H9 (cell line): ENCODE data around the gene PRB2. TPM values are rescaled to one million over a fixed set of nuclear protein-coding genes. Genes with fewer than 3 reads are reported as not detected.
"Not testable (repeated sequence)": the region's sequence is repeated elsewhere in the genome, so short reads cannot be mapped to it uniquely, and the experiment has no call there.

Source experiments
- DNase-seq: peaks from one replicate; pipeline ENCODE4 v3.0.0-alpha.2; 2017
- H2AFZ ChIP-seq: one replicate; pipeline ENCODE4 v1.6.1; 2013; ENCODE audit warnings: mild to moderate bottlenecking, low read length, control low read depth, moderate library complexity
- H2AK5ac ChIP-seq: 2 replicates; pipeline ENCODE4 v1.6.1; 2013; ENCODE audit warnings: low read length, control low read depth, mixed read lengths; ENCODE audit not compliant: insufficient read length
- H2BK120ac ChIP-seq: one replicate; pipeline ENCODE4 v1.6.1; 2013; ENCODE audit warnings: low read depth, mild to moderate bottlenecking, low read length, control low read depth, inconsistent platforms; ENCODE audit not compliant: poor library complexity, severe bottlenecking
- H2BK12ac ChIP-seq: 2 replicates; pipeline ENCODE4 v1.6.1; 2013; ENCODE audit warnings: low read length, control low read depth, mixed read lengths, low read depth; ENCODE audit not compliant: insufficient read length
- H2BK15ac ChIP-seq: 2 replicates; pipeline ENCODE4 v1.6.1; 2013; ENCODE audit warnings: low read depth, low read length, control low read depth
- H2BK20ac ChIP-seq: one replicate; pipeline ENCODE4 v1.6.1; 2013; ENCODE audit warnings: low read depth, mild to moderate bottlenecking, low read length, control low read depth, inconsistent platforms; ENCODE audit not compliant: poor library complexity, severe bottlenecking
- H2BK5ac ChIP-seq: 2 replicates; pipeline ENCODE4 v1.6.1; 2013; ENCODE audit warnings: low read length, control low read depth, mixed read lengths; ENCODE audit not compliant: insufficient read length
- H3K14ac ChIP-seq: 2 replicates; pipeline ENCODE4 v1.6.1; 2013; ENCODE audit warnings: low read length, control low read depth; ENCODE audit not compliant: insufficient read depth
- H3K18ac ChIP-seq: 2 replicates; pipeline ENCODE4 v1.6.1; 2013; ENCODE audit warnings: low read depth, mild to moderate bottlenecking, mixed read lengths, low read length, control low read depth; ENCODE audit not compliant: insufficient read length
- H3K23ac ChIP-seq: 2 replicates; pipeline ENCODE4 v1.6.1; 2013; ENCODE audit warnings: low read length, control low read depth, mixed read lengths, low read depth; ENCODE audit not compliant: insufficient read length
- H3K23me2 ChIP-seq: 2 replicates; pipeline ENCODE4 v1.6.1; 2013; ENCODE audit warnings: low read depth, mild to moderate bottlenecking, mixed read lengths, low read length, control low read depth; ENCODE audit not compliant: insufficient read length, poor library complexity, severe bottlenecking
- H3K27ac ChIP-seq: 2 replicates; pipeline ENCODE4 v1.5.1; 2013; ENCODE audit warnings: low read length, control low read depth, mixed read lengths, low read depth; ENCODE audit not compliant: insufficient read length
- H3K27me3 ChIP-seq: 2 replicates; pipeline ENCODE4 v1.6.1; 2013; ENCODE audit warnings: low read length, control low read depth, inconsistent platforms; ENCODE audit not compliant: insufficient read depth
- H3K4ac ChIP-seq: 2 replicates; pipeline ENCODE4 v1.6.1; 2013; ENCODE audit warnings: low read depth, mild to moderate bottlenecking, control low read depth, inconsistent platforms, low read length, moderate library complexity
- H3K4me1 ChIP-seq: 2 replicates; pipeline ENCODE4 v1.6.1; 2013; ENCODE audit warnings: low read length, control low read depth, inconsistent platforms; ENCODE audit not compliant: insufficient read depth
- H3K4me2 ChIP-seq: 2 replicates; pipeline ENCODE4 v1.6.1; 2013; ENCODE audit warnings: low read length, control low read depth, mixed read lengths; ENCODE audit not compliant: insufficient read length, insufficient read depth
- H3K56ac ChIP-seq: 2 replicates; pipeline ENCODE4 v1.6.1; 2013; ENCODE audit warnings: low read depth, mild to moderate bottlenecking, mixed read lengths, low read length, control low read depth; ENCODE audit not compliant: insufficient read length
- H3K79me1 ChIP-seq: 2 replicates; pipeline ENCODE4 v1.6.1; 2013; ENCODE audit warnings: low read depth, mild to moderate bottlenecking, moderate library complexity, low read length, control low read depth, inconsistent platforms; ENCODE audit not compliant: insufficient read depth, poor library complexity, severe bottlenecking
- H3K79me2 ChIP-seq: 2 replicates; pipeline ENCODE4 v1.6.1; 2013; ENCODE audit warnings: low read length, control low read depth, inconsistent platforms; ENCODE audit not compliant: insufficient read depth
- H3K9ac ChIP-seq: 2 replicates; pipeline ENCODE4 v1.6.1; 2013; ENCODE audit warnings: low read length, control low read depth, mixed read lengths; ENCODE audit not compliant: insufficient read length; ENCODE audit errors: extremely low read depth
- H3K9me3 ChIP-seq: one replicate; pipeline ENCODE4 v1.6.1; 2013; ENCODE audit warnings: low read depth, low read length, inconsistent platforms; ENCODE audit not compliant: control insufficient read depth
- H3T11ph ChIP-seq: one replicate; pipeline ENCODE4 v1.6.1; 2013; ENCODE audit warnings: mild to moderate bottlenecking, low read length, control low read depth, inconsistent platforms
- H4K20me1 ChIP-seq: one replicate; pipeline ENCODE4 v1.6.1; 2013; ENCODE audit not compliant: control insufficient read depth, insufficient read length, insufficient read depth
- H4K5ac ChIP-seq: 2 replicates; pipeline ENCODE4 v1.6.1; 2013; ENCODE audit warnings: low read depth, mild to moderate bottlenecking, mixed read lengths, low read length, control low read depth; ENCODE audit not compliant: insufficient read length
- H4K8ac ChIP-seq: replicated peaks from 2 replicates; pipeline ENCODE4 v1.6.1; 2013; ENCODE audit warnings: low read length, control low read depth, mixed read lengths, low read depth; ENCODE audit not compliant: insufficient read length
- H4K91ac ChIP-seq: 2 replicates; pipeline ENCODE4 v1.6.1; 2013; ENCODE audit warnings: low read depth, mild to moderate bottlenecking, moderate library complexity, mixed read lengths, low read length, control low read depth; ENCODE audit not compliant: insufficient read length
- H3K27ac Mint-ChIP-seq, 3 experiments: 2 replicates in 2 of 3; 3 replicates in 1 of 3; pipeline ENCODE4 v1.8.0; 2020 to 2021; ENCODE audit warnings: mixed read lengths in 3 of 3, mild to moderate bottlenecking in 1 of 3, moderate library complexity in 1 of 3
- H3K27me3 Mint-ChIP-seq: 2 replicates; pipeline ENCODE4 v1.8.0; 2021; ENCODE audit warnings: low read depth, mild to moderate bottlenecking, moderate library complexity, mixed read lengths
- H3K36me3 Mint-ChIP-seq, 3 experiments: 2 replicates in 2 of 3; 3 replicates in 1 of 3; pipeline ENCODE4 v1.8.0; 2020 to 2021; ENCODE audit warnings: low read depth in 3 of 3, mixed read lengths in 3 of 3; ENCODE audit not compliant: insufficient read depth in 1 of 3
- H3K4me1 Mint-ChIP-seq, 2 experiments: 2 replicates each; pipeline ENCODE4 v1.8.0; 2020; ENCODE audit warnings: mixed read lengths in 2 of 2
- H3K4me3 Mint-ChIP-seq, 2 experiments: 2 replicates in 1 of 2; 3 replicates in 1 of 2; pipeline ENCODE4 v1.8.0; 2020 to 2021; ENCODE audit warnings: mild to moderate bottlenecking in 2 of 2, mixed read lengths in 2 of 2, moderate library complexity in 1 of 2
- H3K9me3 Mint-ChIP-seq, 2 experiments: 2 replicates in 1 of 2; 3 replicates in 1 of 2; pipeline ENCODE4 v1.8.0; 2020; ENCODE audit warnings: mild to moderate bottlenecking in 2 of 2, mixed read lengths in 2 of 2, moderate library complexity in 1 of 2
- CTCF ChIP-seq: fragments of 200-600 bp; sonication (generic); conservative IDR thresholded peaks from 3 replicates; pipeline ENCODE4 v1.8.0; 2021; ENCODE audit warnings: antibody characterized with exemption, mild to moderate bottlenecking
- WGBS: extraction: QIAGEN DNeasy Blood & Tissue Kit; methylation state at CpG from one replicate; pipeline ENCODE4 v1.1.7; 2013; ENCODE audit warnings: missing lambda C conversion rate, low lambda C conversion rate, mixed read lengths; ENCODE audit not compliant: insufficient read length; ENCODE audit errors: extremely low coverage; 5-methylcytosine and 5-hydroxymethylcytosine counted together
- total RNA-seq: library from RNA; stranded (reverse); gene quantifications from 2 replicates; pipeline ENCODE4 v1.2.1, GENCODE V29; 2021

Gene PRB2
- total RNA-seq, 1 experiment from 2014 or later: not detected

- H3K4me3 Mint-ChIP-seq: no peak overlapping the region
- no peak overlapping the region for H4K91ac ChIP-seq
- H3K79me2 ChIP-seq: no peaks in the 10 kb centered on the region
- H4K5ac ChIP-seq: no peak overlapping the region
- H3K56ac ChIP-seq: no peak overlapping the region
- no peak overlapping the region for H2BK20ac ChIP-seq
- H3K18ac ChIP-seq: no peak overlapping the region
- H3K4me1 Mint-ChIP-seq: no peaks in the 10 kb centered on the region
- H3K23ac ChIP-seq: no peak overlapping the region
- no peak overlapping the region for H2BK5ac ChIP-seq
- no peak overlapping the region for H2BK120ac ChIP-seq
- H3K4me1 ChIP-seq: no peaks in the 10 kb centered on the region
- H3K9me3 ChIP-seq: no peaks in the 10 kb centered on the region
- no peak overlapping the region for H4K8ac ChIP-seq
- DNase-seq: no peak
- H3K14ac ChIP-seq: no peak overlapping the region
- H3K27ac ChIP-seq: no peak overlapping the region
- H2AK5ac ChIP-seq: no peak overlapping the region
- no peaks in the 10 kb centered on the region for H3K79me1 ChIP-seq
- no peaks in the 10 kb centered on the region for H3K27me3 Mint-ChIP-seq
- H3T11ph ChIP-seq: no peak overlapping the region
- no peaks in the 10 kb centered on the region for H3K27me3 ChIP-seq
- H3K4me2 ChIP-seq: no peak overlapping the region
- no peaks in the 10 kb centered on the region for H3K23me2 ChIP-seq
- H2BK12ac ChIP-seq: no peak overlapping the region
- H2BK15ac ChIP-seq: no peak overlapping the region
- no peak overlapping the region for H3K27ac Mint-ChIP-seq
- H3K9me3 Mint-ChIP-seq: peaks cover 0 to 2% of the 10 kb centered on the region in 2 experiments; a peak in 1 of 5 replicates
- no peak overlapping the region for H3K4ac ChIP-seq
- H3K9ac ChIP-seq: no peak overlapping the region
- H3K36me3 Mint-ChIP-seq: no peaks in the 10 kb centered on the region; a peak in 1 of 7 replicates
- no peaks in the 10 kb centered on the region for H4K20me1 ChIP-seq
- no peak overlapping the region for H2AFZ ChIP-seq
- TF ChIP-seq CTCF: no peak
Measured at GRCh38 chr12:11361151-11361550, 34.2 kb downstream of the PRB2 start.

DNA sequence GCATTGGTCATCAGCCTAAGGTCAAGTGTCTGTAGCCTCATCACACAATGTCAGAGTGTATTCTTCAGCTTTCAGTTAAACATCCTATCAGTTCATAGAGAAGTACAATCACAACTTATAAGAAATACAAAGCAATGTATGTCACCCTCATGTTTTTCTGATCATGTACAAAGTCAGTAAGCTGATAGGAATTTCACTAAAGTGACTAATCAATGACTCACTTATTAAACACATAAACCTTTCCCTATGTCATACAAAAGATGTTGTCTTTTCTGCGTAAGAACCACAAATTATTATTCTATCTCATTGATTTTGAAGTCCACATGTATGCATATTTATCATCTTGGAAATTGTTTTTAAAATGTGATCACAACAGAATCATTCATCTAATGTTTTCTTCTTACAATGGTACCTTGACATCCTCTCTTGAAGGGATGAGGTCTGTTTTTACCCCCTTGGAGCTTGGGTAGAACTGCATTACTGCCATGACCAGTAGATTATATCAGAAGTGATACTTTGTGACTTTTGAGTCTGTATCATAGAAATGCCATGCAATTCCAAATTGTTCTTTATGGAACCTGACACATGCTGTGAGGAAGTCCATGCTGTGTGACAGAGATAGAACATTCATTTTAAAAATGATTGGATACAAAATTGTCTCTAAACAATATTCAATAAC is 35.0 kb downstream of the PRB2 start:
- not testable (repeated sequence) for H3K27me3 Mint-ChIP-seq, H3K4ac ChIP-seq, H3K9me3 ChIP-seq, H2AFZ ChIP-seq, H3K4me3 Mint-ChIP-seq, H2BK15ac ChIP-seq, H4K91ac ChIP-seq, H2BK20ac ChIP-seq, H4K5ac ChIP-seq, H3K27ac Mint-ChIP-seq, H3K56ac ChIP-seq, DNase-seq, H3K18ac ChIP-seq, H3K4me1 Mint-ChIP-seq, H3K79me2 ChIP-seq, H2BK5ac ChIP-seq, H3K4me1 ChIP-seq, H3K36me3 Mint-ChIP-seq, H3K27ac ChIP-seq, H2AK5ac ChIP-seq, H4K20me1 ChIP-seq, H3K27me3 ChIP-seq, H3K4me2 ChIP-seq, H2BK120ac ChIP-seq, H3K23me2 ChIP-seq, H4K8ac ChIP-seq, H3K9ac ChIP-seq, H3K79me1 ChIP-seq, H3K9me3 Mint-ChIP-seq, H3K23ac ChIP-seq, H3T11ph ChIP-seq, H3K14ac ChIP-seq, H2BK12ac ChIP-seq
- no CpG with 5 or more reads among the region's 1 CpG for WGBS
